Measurements from ENCODE around the gene MMP21.

Gene MMP21, protein sequence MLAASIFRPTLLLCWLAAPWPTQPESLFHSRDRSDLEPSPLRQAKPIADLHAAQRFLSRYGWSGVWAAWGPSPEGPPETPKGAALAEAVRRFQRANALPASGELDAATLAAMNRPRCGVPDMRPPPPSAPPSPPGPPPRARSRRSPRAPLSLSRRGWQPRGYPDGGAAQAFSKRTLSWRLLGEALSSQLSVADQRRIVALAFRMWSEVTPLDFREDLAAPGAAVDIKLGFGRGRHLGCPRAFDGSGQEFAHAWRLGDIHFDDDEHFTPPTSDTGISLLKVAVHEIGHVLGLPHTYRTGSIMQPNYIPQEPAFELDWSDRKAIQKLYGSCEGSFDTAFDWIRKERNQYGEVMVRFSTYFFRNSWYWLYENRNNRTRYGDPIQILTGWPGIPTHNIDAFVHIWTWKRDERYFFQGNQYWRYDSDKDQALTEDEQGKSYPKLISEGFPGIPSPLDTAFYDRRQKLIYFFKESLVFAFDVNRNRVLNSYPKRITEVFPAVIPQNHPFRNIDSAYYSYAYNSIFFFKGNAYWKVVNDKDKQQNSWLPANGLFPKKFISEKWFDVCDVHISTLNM

GRCh38 chr10:125775491-125776106, at the start of gene MMP21:
MMP21 (minus strand) TSS chr10:125775821; CDS start chr10:125775821, 0 bp downstream.
- no peak for DNase-seq

DNA sequence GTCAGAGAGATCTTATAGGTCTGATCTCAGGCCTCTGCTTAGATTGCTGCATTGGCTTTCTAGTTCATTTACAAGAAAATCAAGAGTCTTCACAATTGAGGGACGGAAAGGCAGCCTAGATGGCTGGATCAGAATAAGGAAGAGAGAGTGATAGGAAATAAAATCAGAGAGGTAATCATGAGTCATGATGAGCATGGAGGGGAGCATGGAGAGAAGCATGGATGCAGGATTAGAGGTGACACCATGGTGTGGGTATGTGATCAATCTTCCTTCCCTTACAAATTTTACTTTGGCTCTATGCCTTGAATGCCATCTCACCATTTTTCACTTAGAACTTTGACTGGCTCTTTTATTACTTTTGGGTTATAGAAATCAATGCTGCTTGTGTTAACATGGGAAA, 49.1 kb upstream of the MMP21 start:
- DNase-seq = no peak

GRCh38 chr10:125823663-125824251, 48.1 kb upstream of the MMP21 start:
- DNase-seq = no peak

GRCh38 chr10:125822878-125823662, 47.4 kb upstream of the MMP21 start, which contains the start of the genes BCCIP and UROS:
BCCIP (plus strand) TSS chr10:125823546; CDS start chr10:125823558, 12 bp downstream.
UROS (minus strand) TSS chr10:125823258; CDS start chr10:125816499, 6,759 bp downstream.
- peak; percentile 95 for DNase-seq

- no peak for DNase-seq
These were observed 45.1 kb upstream of the MMP21 start for GRCh38 chr10:125820701-125821100.

DNA sequence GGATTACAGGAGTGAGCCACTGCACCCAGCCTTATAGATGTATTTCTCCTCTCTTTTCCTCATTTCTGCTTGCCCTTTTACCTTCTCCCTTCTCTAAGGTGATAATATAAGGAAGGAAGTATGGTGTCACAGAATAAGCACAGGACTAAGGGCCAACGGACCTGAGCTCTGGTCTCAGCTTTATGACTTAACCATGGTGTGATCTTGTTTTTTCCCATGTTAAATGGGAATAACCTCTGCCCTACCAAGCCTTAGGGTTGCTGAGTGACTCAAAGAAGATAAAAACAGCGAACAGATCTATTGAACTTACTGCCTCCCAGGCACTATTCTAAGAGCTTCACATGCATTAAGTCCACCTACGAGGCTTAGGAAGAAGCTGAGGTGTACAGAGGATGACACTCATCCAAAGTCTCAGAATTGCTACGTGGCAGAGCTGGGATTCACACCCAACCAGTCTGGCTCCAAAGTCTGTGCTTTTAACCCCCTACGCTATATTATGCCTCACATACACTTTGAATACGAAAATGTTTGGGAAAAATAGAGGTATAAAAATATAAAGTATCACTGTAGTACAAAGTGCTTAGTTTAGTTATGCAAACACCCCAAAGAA, 41.8 kb upstream of the MMP21 start:
- no peak for DNase-seq

GRCh38 chr10:125816548-125816947, 40.9 kb upstream of the MMP21 start:
- no peak for DNase-seq

GRCh38 chr10:125815764-125816163, 40.1 kb upstream of the MMP21 start:
- DNase-seq = no peak

GRCh38 chr10:125812128-125812750, 36.6 kb upstream of the MMP21 start:
- no peak for DNase-seq

DNA sequence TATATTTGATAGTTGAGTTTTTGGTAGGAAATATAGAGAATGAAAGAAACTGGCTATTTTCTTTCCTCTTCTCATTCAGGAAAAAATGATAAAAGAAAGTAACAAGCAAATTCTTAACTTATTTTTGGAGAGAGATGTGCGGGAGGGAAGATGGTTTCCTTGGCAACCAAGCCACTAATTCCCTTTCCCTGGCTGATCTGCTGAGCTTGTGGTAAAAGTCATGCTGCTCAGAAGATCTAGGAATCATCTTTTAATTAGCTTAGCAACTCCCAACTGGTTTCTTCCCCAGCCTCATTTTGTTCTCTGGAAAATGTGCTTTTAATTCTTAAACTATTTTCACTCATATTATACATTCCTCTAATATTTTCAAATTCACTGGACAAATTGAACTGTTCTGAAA, 35.6 kb upstream of the MMP21 start:
- DNase-seq = no peak

DNA sequence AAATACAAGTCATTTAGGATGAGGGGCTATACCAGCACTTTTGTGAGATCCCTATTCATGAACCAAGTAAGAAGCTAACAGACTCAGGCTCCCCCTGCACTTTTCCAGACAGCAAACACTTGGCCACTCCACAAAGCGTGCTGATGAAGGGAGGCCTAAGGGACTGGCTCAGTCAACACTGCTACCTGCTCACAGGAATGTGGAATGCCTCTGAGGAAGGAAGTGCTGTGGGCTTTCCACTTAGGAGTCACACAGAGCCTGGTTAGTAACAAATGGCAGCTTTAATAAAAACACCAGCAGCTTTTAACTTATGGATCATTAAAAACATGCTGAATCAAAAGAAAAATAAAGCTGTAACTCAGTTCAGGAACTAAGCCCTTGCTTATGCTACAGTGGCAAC, 32.4 kb upstream of the MMP21 start:
- DNase-seq = no peak

GRCh38 chr10:125802739-125803138, 27.1 kb upstream of the MMP21 start:
- no peak for DNase-seq

DNA sequence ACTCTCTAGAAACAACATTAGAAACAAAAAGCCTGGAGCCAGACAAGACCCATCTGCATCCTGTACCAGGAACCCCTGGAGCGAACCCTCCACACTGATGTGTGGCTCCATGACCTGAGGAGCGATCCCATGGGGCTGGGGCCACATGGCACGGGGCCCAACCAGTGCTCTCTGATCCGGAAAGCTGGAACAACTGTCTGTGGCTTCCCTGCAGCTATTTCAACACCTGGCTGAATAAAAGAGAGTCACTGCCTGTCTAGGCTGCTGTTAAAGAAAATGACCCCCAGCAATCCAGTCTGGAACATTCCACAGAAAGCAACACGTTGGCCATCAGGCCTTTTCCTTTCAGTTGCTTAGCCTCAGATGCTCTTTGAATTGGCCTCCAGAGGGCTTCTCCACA, 26.5 kb upstream of the MMP21 start:
- no peak for DNase-seq

DNA sequence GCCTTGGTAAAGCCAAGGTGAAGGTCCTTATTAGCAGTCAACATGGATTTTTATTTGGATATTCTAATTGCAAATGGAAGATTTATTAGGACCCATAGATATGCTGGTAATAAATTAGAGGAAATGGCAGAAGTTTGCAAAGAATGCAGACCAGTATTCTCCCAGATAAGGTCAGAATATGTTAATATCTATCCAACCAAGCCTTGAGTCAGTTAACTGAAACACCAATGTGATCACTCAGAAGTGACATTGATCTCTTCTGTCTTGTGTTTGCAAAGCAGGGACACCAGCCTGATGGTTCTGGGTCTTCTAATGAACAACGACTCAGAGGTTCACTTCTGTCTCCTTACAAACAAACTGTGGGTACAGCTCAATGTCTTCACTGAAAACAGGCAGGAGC, 26.0 kb upstream of the MMP21 start:
- no peak for DNase-seq

DNA sequence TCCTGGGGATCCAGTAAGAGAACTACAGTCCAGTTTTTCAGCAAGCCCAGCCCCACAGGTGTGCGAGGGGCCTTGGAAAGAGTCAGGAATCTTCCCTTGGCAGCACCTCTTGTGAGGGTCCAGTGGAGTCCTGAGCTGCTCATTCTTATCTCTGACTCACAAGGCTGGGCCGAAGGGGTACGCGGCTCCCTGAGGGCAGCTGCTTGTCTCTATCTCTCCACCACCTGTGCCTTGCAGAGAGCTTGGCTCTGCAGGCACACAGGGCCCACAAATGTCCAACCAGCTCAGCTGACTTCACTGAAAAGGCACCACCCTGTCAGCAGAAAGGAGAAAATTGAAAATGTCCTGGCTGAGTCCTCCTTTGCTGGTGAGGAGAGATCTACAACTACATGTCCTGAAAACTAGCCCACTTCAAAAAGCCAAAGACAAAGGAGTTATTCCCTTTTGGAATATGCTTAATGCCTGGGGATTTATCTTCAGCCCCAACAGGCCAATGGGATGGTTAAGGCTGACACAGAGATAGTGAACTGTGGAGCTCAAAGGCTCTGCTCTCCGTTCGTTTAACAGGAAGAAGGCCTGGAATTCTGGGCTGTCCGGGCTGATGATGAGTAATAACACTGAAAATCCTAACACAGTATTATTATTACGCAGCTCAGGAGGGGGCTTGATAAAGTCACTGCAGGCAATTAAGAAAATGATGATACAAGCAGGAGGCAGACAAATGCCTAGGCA, 24.0 kb upstream of the MMP21 start:
- no peak for DNase-seq

DNA sequence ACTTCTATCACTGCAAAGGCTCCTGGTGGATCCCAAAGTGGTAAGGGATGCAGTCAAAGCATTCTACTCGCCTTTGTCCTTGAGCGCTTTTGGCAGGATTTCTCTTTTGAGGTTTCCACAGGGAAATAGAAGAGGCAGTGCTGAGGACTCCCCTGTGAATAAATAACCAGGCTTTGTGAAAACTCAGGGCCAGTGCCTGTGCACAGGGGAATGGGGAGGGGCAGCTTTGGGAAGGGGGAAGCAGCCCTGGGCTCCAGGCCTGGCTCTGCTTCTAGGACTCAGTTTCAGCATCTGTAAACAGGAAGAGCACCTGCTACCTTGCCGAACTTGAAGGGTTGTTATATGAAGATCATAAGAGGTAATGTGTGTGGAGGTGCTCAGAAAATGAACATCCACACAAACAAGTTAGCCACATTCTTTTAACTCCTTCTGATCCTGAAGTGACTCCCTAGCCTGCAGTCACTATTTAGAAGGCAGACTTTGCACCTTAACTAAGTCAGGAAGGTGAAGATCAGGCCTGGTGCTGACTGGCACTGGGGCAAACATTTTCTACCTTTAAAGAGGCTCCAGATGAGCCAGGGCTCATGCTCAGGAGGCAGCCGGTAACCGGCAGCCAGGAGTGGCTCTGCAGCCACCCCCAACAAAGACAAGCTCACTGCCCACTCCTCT, 22.5 kb upstream of the MMP21 start:
- DNase-seq = no peak

DNA sequence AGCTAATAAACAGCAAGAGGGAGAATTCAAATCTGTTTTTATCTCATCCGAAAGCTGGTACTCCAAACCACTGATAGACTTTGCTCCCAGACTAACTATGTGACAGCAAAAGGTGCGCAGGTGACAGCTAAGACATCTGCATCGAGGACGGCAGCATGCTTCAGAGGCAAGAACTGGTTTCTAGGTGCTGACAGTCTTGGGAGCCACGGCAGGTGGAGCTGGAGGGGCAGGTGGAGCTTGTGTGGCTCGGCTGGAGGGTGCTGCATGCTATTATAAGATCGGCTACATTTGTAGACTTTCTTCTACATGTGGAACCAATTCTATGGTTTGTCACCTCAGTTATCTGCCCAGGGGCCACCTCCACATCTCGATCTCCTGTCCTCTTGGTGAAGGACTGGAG, 21.8 kb upstream of the MMP21 start:
- DNase-seq = no peak

DNA sequence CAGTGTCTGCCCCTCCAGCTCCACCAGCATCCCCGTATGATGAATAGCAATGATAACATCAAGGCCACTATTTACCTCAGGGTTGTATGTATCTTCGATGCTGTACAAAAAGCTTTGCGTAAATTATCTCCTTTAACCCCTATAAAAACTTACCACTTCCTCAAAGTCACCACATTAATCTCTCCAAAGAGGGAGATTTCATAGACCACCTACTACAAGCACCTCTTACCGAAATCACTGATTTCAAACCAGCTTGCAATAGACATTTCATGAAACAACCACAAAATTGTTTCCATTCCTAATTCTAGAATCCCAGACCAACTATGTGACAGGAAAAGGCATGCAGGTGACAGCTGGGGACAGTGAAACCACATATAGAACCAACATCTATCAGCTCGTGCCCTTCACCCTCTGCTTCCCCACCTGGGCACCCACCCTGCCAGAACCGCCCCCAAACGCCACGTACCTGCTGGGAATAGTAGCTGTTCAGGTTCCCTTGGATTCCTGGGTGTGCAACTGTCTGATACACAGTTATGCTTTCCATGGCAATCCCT, 20.1 kb upstream of the MMP21 start:
- DNase-seq = no peak

- DNase-seq = no peak
These were observed 19.5 kb upstream of the MMP21 start for GRCh38 chr10:125795128-125795527.
